Cardiac muscle cell (in vitro differentiated cells and primary cell): ENCODE measurements around the gene RAPGEF3. TPM values are rescaled to one million over a fixed set of nuclear protein-coding genes. Genes with fewer than 3 reads are reported as not detected.

Source experiments
- DNase-seq, 2 donors: peaks; one replicate each; pipeline versions ENCODE4 v3.0.0 to v3.0.0-alpha.2; 2010 to 2017; ENCODE audit warnings: low read depth in 1 of 2, low spot score in 1 of 2
- H3K27ac ChIP-seq: fragments of 200-600 bp; sonication (generic); 2 replicates; pipeline ENCODE4 v1.5.1; 2016
- H3K27me3 ChIP-seq: fragments of 200-600 bp; sonication (generic); 2 replicates; pipeline ENCODE4 v1.6.0; 2016; ENCODE audit warnings: control low read depth
- H3K36me3 ChIP-seq: fragments of 200-600 bp; sonication (generic); 2 replicates; pipeline ENCODE4 v1.5.1; 2016; ENCODE audit warnings: control low read depth
- H3K4me1 ChIP-seq: fragments of 200-600 bp; sonication (generic); 2 replicates; pipeline ENCODE4 v1.8.1; 2017; ENCODE audit warnings: low read depth, mild to moderate bottlenecking, mixed run types
- H3K4me3 ChIP-seq: fragments of 200-600 bp; sonication (generic); 2 replicates; pipeline ENCODE4 v1.5.1; 2016; ENCODE audit warnings: mild to moderate bottlenecking
- H3K9me3 ChIP-seq: fragments of 200-600 bp; sonication (generic); 2 replicates; pipeline ENCODE4 v1.5.1; 2017; ENCODE audit warnings: low read depth, mild to moderate bottlenecking, control low read depth
- polyA plus RNA-seq: library from polyadenylated mRNA; unstranded; fragments of >200 nt; fragmentation: Nextera tagmentation; extraction: Ambion mirVana; gene quantifications from 2 replicates; pipeline ENCODE4 v1.2.1, GENCODE V29; 2016
- total RNA-seq: library from RNA; depleted of rRNA; stranded (reverse); fragments of >200 nt; gene quantifications from 2 replicates; pipeline ENCODE4 v1.2.3, GENCODE V29; 2016
- TF ChIP-seq, protein P1 (sequence below): IDR thresholded peaks from 2 replicates; pipeline ENCODE4 v1.5.1; 2012; ENCODE audit warnings: low read depth, mild to moderate bottlenecking, low read length

The RAPGEF3 gene
- total and polyA plus RNA-seq, 2 experiments from 2014 or later = 3.3 to 8.8 TPM

DNA sequence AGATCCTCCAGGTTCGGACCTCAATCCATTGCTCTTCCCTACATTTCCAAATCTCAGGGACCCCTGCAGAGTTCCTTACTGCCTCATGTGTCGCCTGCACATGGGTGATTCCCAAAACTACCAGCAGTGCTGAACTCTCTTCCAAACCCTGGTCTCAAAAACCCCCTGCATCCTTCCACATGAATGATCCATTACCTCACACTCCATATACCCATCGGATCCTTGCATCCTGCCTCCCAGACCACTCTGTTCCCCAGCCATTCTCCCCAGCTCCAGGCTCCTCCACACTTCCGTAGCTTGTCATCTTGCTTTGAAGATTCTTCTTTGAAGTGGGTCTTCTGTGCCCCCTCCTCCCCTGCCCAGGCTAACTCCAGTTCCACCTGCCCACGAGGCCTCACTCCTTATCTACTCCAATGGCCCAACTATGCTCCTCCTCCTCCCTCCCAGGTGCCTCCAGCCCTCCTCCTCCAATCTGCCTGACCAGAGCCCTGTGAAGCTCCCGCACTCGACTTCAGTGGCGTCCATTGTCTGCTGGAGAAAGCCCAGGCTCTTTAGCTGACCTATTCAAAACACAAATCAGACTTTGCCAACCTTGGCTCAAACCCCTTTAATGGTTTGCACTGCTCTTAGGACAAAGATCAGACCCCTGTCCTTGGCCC is 13.8 kb downstream of the RAPGEF3 start:
- no peak for DNase-seq
- Histone ChIP-seq H3K27ac (no peak overlapping the region), H3K4me3 (no peak overlapping the region), H3K27me3 (no peaks in the 10 kb centered on the region), H3K9me3 (no peaks in the 10 kb centered on the region), H3K4me1 (peaks cover 11% of the 10 kb centered on the region), H3K36me3 (no peaks in the 10 kb centered on the region)
- TF ChIP-seq, protein P1, sequence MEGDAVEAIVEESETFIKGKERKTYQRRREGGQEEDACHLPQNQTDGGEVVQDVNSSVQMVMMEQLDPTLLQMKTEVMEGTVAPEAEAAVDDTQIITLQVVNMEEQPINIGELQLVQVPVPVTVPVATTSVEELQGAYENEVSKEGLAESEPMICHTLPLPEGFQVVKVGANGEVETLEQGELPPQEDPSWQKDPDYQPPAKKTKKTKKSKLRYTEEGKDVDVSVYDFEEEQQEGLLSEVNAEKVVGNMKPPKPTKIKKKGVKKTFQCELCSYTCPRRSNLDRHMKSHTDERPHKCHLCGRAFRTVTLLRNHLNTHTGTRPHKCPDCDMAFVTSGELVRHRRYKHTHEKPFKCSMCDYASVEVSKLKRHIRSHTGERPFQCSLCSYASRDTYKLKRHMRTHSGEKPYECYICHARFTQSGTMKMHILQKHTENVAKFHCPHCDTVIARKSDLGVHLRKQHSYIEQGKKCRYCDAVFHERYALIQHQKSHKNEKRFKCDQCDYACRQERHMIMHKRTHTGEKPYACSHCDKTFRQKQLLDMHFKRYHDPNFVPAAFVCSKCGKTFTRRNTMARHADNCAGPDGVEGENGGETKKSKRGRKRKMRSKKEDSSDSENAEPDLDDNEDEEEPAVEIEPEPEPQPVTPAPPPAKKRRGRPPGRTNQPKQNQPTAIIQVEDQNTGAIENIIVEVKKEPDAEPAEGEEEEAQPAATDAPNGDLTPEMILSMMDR = no peak

DNA sequence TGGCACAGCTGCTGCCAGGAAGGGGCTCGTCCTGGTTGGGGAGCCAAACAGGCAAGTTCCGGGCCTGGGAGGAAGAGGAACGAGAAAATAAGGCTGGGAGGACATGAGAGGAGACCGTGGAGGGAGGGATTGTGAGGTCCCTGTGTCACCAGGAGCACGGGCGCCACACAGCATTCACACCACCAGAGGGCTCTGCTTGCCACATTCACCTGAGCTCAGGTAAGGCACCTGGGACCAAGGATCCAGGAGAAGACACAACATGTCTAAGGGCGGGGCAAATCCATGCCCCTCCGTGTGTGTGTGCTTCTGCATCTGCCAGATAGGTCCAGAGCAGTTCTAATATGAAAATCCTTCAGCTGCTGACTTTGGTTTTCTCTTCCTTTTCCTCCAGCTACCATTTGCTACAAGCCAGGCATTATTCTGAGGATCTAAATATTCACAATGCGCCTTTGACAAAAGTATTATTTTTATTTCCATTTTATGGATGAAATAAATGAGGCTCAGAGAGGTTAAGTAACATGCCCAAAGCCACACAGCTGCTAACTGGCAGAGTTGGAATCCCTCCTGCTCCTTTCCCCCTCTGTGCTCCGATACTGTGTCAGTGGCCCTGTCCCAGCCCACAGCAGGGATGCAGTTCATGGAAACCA is 14.6 kb downstream of the RAPGEF3 start:
- Histone ChIP-seq H3K4me3 (no peak overlapping the region), H3K9me3 (no peaks in the 10 kb centered on the region), H3K27ac (no peak overlapping the region), H3K27me3 (no peaks in the 10 kb centered on the region), H3K4me1 (peaks cover 11% of the 10 kb centered on the region), H3K36me3 (no peaks in the 10 kb centered on the region)
- no peak for DNase-seq
- TF ChIP-seq, protein P1 = peak; percentile 20

DNA sequence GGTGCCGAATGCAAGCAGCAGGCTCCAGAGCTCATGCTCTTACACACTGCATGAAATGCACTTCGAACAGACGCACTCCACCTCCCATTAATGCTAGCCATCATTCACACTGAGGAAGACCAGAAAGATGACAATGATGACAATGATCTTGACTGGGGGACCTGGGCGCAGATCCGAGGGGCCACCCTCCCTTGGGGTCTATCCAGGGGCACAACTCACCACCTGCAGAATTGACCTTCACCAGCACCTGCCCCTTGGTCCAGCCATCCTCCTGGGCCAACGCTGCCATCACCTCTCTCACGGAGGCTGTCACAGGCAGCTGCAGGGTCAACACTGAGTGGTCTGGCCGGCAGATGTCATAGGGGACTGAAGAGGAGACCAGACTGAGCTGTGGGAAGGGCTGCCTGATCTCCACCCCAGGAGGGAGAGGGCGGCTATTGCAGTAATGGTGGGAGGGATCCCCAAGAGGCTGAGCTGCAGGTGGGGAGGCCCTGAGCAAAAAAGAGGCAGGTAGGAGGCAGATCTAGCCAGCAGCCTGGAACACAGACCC is 15.3 kb downstream of the RAPGEF3 start:
- Histone ChIP-seq H3K36me3 (no peaks in the 10 kb centered on the region), H3K4me3 (no peak overlapping the region), H3K27ac (no peak overlapping the region), H3K27me3 (no peaks in the 10 kb centered on the region), H3K9me3 (no peaks in the 10 kb centered on the region), H3K4me1 (peaks cover 11% of the 10 kb centered on the region)
- DNase-seq = no peak
- TF ChIP-seq, protein P1 = no peak

GRCh38 chr12:47742253-47742825 is 16.3 kb downstream of the RAPGEF3 start:
- Histone ChIP-seq H3K4me1 (peaks cover 13% of the 10 kb centered on the region), H3K36me3 (no peaks in the 10 kb centered on the region), H3K4me3 (no peak overlapping the region), H3K27me3 (no peaks in the 10 kb centered on the region), H3K9me3 (no peaks in the 10 kb centered on the region), H3K27ac (no peak overlapping the region)
- TF ChIP-seq, protein P1 = peak; percentile 98
- peak in 1 of 2 donors; percentile 38 for DNase-seq

DNA sequence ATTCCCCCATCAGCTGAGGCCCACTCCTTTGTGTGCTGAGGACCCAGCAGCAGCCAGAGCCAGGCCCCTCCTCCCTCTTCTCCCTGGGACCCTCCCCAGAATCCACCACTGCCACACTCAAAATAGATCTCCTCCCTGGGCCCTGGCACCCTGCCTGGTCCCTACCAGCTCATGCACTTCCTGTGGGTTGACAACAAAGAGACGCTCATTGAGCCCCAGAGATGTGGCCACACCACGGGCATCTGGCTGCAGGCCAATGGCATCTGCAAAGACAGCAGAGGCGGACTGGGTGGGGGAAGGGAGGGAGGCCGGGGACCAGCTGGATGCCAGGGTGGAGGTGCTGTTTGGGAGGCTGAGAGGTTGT is 17.4 kb downstream of the RAPGEF3 start:
- TF ChIP-seq, protein P1 = no peak
- Histone ChIP-seq H3K4me3 (no peak overlapping the region), H3K36me3 (no peaks in the 10 kb centered on the region), H3K27me3 (no peaks in the 10 kb centered on the region), H3K27ac (peak overlapping the region; percentile 57), H3K4me1 (peaks cover 19% of the 10 kb centered on the region), H3K9me3 (no peaks in the 10 kb centered on the region)
- peak; percentile 28 to 68 for DNase-seq
